Peyer's patch (tissue), 4 donors: ENCODE measurements around the gene PODXL2. TPM values are rescaled to one million over a fixed set of nuclear protein-coding genes. Genes with fewer than 3 reads are reported as not detected.

Experiments used
- DNase-seq, 3 donors: peaks; one replicate each; pipeline ENCODE4 v3.0.0-alpha.2; 2017 to 2019
- H3K27ac ChIP-seq, 4 donors: fragments of 200-600 bp; sonication (generic); one replicate each; pipeline ENCODE4 v1.5.1; 2016 to 2019
- H3K27me3 ChIP-seq, 2 donors: fragments of 200-600 bp; sonication (generic); one replicate each; pipeline ENCODE4 v1.5.1; 2019
- H3K36me3 ChIP-seq, 3 donors: fragments of 200-600 bp; sonication (generic); one replicate each; pipeline ENCODE4 v1.5.1; 2016 to 2019
- H3K4me1 ChIP-seq, 4 donors: fragments of 200-600 bp; sonication (generic); one replicate each; pipeline ENCODE4 v1.5.1; 2016 to 2019
- H3K4me3 ChIP-seq, 4 donors: fragments of 200-600 bp; sonication (generic); 1 replicate in 3 of 4; 2 replicates in 1 of 4; pipeline ENCODE4 v1.5.1; 2016 to 2019; ENCODE audit warnings: mild to moderate bottlenecking in 1 of 4
- H3K9me3 ChIP-seq, 4 donors: fragments of 200-600 bp; sonication (generic); one replicate each; pipeline ENCODE4 v1.5.1; 2016 to 2019; ENCODE audit warnings: mild to moderate bottlenecking in 1 of 4
- POLR2A ChIP-seq, 2 donors: fragments of 450-650 bp; IDR thresholded peaks; one replicate each; pipeline ENCODE4 v1.5.1; 2017; ENCODE audit warnings: antibody characterized with exemption in 2 of 2, mild to moderate bottlenecking in 2 of 2, moderate library complexity in 2 of 2
- total RNA-seq, 4 donors: library from RNA; depleted of rRNA; stranded (reverse); fragments of >200 nt; gene quantifications; one replicate each; pipeline ENCODE4 v1.1.0, GENCODE V29; 2016
- TF ChIP-seq, protein P1 (sequence below), 6 experiments: fragments of 450-650 bp in 4 of 6; fragments of 200-600 bp in 2 of 6; sonication (generic) in 1 of 6; IDR thresholded peaks; one replicate each; pipeline ENCODE4 v1.5.1; 2017 to 2019; ENCODE audit warnings: antibody characterized with exemption in 6 of 6, mild to moderate bottlenecking in 3 of 6, moderate library complexity in 1 of 6

PODXL2 gene
- total RNA-seq, 4 donors from 2014 or later: 7.4 to 15.6 (median 9.9) TPM

DNA sequence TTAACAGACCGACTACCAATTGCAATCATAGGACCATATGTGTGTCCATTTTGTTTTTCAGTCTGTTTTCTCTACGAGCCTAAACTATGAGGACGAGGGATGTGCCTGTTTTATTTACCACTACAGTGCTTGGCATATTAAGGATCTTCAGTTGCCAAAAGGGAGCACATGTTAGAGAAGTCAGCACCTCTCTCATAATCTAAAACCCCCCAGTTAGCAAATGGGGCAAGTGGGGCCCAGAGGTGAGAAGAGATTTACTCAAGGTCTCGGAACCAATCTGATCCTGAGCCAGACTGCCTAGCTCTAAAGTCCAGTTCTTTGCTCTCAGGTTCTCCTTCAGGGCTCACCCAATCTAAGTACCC lies 578 bp upstream of the PODXL2 start:
- H3K4me1 ChIP-seq: peaks cover 0 to 14% (median 11%) of the 10 kb centered on the region in 4 donors
- H3K4me3 ChIP-seq: no peak overlapping the region
- H3K9me3 ChIP-seq: no peaks in the 10 kb centered on the region
- H3K36me3 ChIP-seq: no peaks in the 10 kb centered on the region
- no peaks in the 10 kb centered on the region for H3K27me3 ChIP-seq
- TF ChIP-seq POLR2A (IDR thresholded peaks at IDR 0.05): no peak
- TF ChIP-seq, protein P1, sequence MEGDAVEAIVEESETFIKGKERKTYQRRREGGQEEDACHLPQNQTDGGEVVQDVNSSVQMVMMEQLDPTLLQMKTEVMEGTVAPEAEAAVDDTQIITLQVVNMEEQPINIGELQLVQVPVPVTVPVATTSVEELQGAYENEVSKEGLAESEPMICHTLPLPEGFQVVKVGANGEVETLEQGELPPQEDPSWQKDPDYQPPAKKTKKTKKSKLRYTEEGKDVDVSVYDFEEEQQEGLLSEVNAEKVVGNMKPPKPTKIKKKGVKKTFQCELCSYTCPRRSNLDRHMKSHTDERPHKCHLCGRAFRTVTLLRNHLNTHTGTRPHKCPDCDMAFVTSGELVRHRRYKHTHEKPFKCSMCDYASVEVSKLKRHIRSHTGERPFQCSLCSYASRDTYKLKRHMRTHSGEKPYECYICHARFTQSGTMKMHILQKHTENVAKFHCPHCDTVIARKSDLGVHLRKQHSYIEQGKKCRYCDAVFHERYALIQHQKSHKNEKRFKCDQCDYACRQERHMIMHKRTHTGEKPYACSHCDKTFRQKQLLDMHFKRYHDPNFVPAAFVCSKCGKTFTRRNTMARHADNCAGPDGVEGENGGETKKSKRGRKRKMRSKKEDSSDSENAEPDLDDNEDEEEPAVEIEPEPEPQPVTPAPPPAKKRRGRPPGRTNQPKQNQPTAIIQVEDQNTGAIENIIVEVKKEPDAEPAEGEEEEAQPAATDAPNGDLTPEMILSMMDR (IDR thresholded peaks at IDR 0.05): no peak
- DNase-seq: no peak
- H3K27ac ChIP-seq: no peak overlapping the region

DNA sequence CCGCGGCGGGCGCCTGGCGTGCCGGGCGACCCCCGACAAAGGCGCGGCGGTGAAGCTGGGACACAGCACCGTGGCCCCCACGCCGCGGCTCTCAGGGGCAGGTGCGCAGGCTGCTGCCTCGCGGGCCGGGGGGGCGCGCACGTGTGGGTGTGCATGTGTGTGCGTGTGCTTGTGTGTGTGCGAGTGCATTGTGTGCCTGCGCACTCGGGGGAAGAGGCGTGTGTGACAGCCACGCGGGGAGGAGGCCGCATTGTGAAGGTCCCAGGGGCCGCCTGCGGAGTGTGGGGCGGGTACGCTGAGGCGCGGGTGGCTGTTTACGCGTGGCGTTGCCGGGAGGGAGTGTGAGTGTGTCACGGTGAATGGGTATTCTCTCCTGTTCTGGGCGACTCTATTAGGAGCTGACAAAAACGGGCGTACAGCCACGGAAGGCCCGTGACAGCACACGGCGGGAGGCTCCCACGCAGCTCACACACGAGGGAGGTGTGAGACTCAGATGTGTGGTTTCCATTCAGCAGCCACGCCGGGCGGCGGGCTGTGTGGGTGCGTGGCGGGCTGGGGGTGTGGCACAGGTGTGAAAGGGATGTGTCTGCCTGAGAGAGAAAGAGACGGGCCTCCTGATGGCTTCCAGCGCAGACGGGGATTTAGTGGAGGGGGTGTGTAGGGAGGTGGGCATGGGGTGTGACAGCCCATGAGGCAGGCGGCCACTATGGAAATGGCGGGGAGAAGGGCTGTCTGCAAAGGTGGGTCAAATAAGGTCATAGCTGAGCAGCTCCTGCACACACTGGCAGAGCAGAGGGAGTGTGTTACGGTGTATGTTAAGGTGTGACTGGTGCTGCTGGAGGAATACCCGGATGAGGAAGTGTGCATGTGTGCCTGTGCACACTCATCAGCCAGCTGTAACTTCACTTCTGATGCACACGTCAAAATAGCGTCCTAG lies 750 bp downstream of the PODXL2 start:
- DNase-seq: peak; percentile 30 to 65 (median 57)
- H3K9me3 ChIP-seq: no peaks in the 10 kb centered on the region
- H3K36me3 ChIP-seq: no peaks in the 10 kb centered on the region
- peak overlapping the region; percentile 39 to 67 (median 58) for H3K4me3 ChIP-seq
- no peaks in the 10 kb centered on the region for H3K27me3 ChIP-seq
- H3K27ac ChIP-seq: no peak overlapping the region
- peaks cover 0 to 14% (median 11%) of the 10 kb centered on the region in 4 donors for H3K4me1 ChIP-seq
- TF ChIP-seq POLR2A (IDR thresholded peaks at IDR 0.05): no peak
- TF ChIP-seq, protein P1 (IDR thresholded peaks at IDR 0.05): no peak

DNA sequence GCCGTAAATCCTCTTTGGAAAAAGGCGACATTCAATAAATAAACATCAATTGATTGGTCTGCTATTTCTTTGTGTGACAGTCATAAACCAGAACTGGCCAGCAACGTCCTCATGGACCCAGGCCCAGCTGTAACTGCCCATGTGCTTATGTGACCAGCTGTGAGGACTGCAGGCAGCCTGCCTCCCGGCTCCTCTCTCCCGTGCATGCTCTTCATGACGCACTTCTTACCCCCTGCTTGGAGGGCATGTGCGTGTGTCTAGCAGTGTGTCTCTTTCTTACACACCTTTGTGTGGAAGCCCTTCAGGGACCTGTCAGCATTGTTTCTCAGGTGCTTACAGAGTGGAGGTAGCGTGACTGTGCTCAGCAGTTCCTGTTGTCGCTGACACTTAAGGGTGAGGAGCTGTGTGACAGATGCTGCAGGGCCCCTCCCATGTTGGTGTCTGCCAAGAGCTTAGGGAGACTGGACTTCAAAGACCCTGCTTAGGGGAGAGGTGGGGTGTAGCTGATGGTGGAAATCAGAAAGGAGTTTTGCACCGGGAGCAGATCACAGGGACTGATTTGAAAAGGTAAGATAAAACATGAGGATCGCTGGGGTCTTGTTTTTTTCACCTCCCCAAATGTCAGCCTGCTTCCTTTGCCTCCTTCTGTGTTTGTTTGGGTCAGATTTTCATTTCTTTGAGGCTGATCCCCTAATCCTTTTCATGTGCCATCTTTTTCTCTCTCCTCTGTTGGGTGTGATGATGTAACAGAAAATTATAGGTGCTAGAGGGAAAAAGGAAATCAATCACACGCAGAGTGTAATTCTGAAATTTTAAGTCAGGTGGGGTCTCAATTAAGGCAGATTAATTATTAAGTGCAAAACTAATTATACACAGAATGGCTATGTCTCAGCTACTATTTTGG lies 2.1 kb downstream of the PODXL2 start:
- TF ChIP-seq POLR2A (IDR thresholded peaks at IDR 0.05): no peak
- TF ChIP-seq, protein P1 (IDR thresholded peaks at IDR 0.05): no peak
- no peaks in the 10 kb centered on the region for H3K36me3 ChIP-seq
- DNase-seq: no peak
- no peak overlapping the region for H3K27ac ChIP-seq
- no peaks in the 10 kb centered on the region for H3K27me3 ChIP-seq
- H3K4me1 ChIP-seq: peaks cover 0 to 14% (median 11%) of the 10 kb centered on the region in 4 donors
- H3K4me3 ChIP-seq: no peak overlapping the region
- H3K9me3 ChIP-seq: no peaks in the 10 kb centered on the region

DNA sequence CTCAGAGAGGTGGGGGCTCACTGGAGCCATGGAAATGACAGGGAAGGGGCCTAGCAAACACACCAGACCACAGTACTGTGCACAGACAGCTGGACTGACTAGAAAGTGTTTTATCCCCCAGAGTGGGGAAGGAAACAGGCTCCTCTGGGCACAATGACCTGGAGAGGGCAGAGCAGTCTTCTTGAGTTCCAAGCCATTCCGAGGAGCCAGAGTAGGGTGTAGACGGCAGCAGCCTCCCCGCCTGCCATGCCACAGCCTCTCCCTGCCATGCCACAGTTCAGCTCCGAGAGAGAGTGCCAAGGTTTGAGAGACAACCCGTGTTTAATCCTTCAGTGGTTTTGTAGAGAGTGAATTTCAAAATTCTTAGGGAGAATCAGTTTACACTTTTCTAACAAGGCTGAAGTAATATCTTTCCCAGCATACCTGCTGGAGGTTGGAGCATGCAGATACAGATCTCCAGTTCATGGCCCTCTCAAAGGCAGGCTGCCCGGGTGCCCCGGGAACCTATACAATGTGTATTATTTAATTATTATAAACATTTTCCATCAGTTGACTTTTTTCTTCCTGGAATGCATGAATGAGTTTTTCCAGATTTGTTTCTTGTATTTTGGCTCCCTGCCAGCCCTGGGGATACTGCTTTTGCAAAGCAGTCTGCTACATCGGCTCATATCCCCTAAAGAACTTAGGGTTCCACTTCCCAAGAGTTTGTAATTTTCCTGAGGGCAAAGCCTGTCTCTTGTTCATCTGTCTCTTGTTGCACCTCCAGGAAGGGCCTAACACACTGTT lies 3.2 kb downstream of the PODXL2 start:
- no peaks in the 10 kb centered on the region for H3K36me3 ChIP-seq
- no peak for TF ChIP-seq POLR2A (IDR thresholded peaks at IDR 0.05)
- TF ChIP-seq, protein P1 (IDR thresholded peaks at IDR 0.05): no peak
- H3K27me3 ChIP-seq: no peaks in the 10 kb centered on the region
- no peak overlapping the region for H3K27ac ChIP-seq
- no peak overlapping the region for H3K4me3 ChIP-seq
- no peaks in the 10 kb centered on the region for H3K9me3 ChIP-seq
- DNase-seq: no peak
- peaks cover 0 to 14% (median 11%) of the 10 kb centered on the region in 4 donors for H3K4me1 ChIP-seq

DNA sequence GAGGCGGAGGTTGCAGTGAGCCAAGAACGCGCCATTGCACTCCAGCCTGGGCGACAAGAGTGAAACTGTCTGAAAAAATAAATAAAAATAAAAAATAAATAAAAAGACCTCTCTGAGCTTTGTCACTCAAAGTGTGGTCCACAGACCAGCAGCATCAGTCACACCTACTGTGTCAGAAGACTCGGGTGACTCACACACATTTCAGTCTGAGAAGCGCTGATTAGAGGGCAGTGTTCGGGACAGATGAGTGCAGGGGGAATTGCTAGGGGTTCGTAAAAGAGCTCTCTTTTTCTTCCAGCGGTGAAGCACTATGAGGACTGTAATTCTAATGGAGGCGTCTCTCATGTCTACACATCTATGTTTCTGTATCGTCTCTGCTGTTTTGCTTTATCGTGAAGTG lies 5.7 kb downstream of the PODXL2 start:
- TF ChIP-seq, protein P1 (IDR thresholded peaks at IDR 0.05): no peak
- no peak for TF ChIP-seq POLR2A (IDR thresholded peaks at IDR 0.05)
- Histone ChIP-seq H3K4me3 (no peak overlapping the region), H3K36me3 (no peaks in the 10 kb centered on the region), H3K9me3 (no peaks in the 10 kb centered on the region), H3K4me1 (peaks cover 0 to 11% (median 7%) of the 10 kb centered on the region in 4 donors), H3K27ac (no peak overlapping the region), H3K27me3 (no peaks in the 10 kb centered on the region)
- DNase-seq: no peak
